ENCODE data around the gene LTK.

DNA sequence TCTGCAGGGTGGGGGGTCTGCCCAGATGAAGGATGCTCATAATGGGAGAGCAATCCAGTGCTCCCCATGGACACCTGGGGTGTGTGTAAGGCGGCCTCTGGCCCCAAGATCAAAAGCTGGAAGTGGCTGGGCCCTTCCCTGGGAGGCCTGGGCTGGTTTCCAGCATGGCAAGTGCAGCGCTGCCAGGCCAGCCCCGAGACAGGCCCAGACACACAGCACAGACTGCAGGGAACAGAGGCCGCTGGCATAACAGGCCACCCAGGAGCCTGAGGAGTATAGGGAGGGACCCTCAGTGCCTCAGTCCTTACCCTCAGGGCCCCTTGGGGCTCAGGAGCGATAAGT is 10.0 kb downstream of the LTK start:
- TF ChIP-seq, protein P1, sequence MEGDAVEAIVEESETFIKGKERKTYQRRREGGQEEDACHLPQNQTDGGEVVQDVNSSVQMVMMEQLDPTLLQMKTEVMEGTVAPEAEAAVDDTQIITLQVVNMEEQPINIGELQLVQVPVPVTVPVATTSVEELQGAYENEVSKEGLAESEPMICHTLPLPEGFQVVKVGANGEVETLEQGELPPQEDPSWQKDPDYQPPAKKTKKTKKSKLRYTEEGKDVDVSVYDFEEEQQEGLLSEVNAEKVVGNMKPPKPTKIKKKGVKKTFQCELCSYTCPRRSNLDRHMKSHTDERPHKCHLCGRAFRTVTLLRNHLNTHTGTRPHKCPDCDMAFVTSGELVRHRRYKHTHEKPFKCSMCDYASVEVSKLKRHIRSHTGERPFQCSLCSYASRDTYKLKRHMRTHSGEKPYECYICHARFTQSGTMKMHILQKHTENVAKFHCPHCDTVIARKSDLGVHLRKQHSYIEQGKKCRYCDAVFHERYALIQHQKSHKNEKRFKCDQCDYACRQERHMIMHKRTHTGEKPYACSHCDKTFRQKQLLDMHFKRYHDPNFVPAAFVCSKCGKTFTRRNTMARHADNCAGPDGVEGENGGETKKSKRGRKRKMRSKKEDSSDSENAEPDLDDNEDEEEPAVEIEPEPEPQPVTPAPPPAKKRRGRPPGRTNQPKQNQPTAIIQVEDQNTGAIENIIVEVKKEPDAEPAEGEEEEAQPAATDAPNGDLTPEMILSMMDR (IDR thresholded peaks at IDR 0.05; ENCODE audit: borderline replicate concordance, extremely low read depth, low read length, poor library complexity, severe bottlenecking) = no peak
- no peak for TF ChIP-seq EZH2 (IDR thresholded peaks at IDR 0.05; ENCODE audit: borderline replicate concordance, low read depth, low read length, severe bottlenecking)
